DMS53 treated with DMSO at 0.1 percent for 48 hours (cell line): Measurements from ENCODE around the gene KCNK6.

Experiments used
- DNase-seq: peaks from one replicate; lab custom pipeline; 2025; ENCODE audit not compliant: unreplicated experiment; lab: John Stamatoyannopoulos, UW

The KCNK6 gene

DNA sequence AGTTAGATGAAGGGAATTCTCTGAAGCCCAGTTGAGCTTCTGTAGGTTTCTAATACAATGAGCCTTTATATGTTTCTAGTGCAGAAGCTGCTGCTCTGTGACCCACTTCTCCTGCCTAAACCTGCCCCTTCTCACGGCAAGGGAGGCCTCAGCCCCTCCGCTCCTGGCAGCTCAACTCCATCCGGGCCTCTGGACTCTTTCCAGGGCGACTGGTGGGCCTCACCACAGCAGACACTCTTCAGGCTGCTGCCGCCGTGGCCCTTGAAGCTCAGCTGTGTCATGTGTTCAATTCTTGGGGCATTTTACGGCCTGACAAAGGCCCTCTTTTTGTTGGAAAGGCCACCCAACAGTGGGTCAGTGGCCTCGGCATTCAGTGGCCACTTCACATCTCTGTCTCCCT lies 25.6 kb upstream of the KCNK6 start:
- no peak for DNase-seq

DNA sequence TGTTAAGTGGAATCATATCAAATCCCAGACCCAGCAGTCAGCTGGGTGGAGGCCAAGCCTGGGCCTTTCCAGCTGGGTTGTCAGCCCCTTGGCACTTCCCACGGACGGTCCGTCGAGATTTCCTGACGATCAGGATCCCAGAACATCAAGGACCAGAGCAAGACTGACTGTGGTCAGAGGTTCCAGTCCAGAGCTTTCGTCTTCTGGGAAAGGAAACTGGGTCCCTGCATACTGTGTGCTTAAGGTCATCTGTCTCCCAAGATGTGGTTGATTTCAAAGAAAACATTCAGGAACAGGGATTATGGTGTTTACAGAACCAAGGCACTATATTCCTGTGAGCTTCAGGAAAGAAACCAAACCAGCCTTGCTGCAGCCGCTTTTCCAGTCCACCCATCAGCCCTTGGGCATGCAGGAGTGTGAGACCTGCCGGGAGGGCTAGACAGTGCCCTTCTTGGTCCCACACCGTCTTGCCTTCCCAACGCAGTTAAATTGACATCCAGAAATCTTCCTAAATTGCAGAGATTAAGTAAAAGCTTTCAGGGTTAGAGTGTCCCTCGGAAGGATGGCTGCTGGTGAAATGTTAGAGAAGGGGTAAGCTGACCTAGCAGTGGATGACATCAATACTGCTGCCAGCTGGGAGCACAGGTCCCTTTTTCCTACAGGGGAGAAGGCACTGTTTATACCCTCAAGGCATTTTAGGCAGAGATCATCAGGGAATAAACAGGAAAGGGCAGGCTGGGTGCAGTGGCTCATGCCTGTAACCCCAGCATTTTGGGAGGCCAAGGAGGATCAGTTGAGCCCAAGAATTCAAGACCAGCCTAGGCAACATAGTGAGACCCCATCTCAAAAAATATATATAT lies 20.6 kb upstream of the KCNK6 start:
- DNase-seq, result no peak

DNA sequence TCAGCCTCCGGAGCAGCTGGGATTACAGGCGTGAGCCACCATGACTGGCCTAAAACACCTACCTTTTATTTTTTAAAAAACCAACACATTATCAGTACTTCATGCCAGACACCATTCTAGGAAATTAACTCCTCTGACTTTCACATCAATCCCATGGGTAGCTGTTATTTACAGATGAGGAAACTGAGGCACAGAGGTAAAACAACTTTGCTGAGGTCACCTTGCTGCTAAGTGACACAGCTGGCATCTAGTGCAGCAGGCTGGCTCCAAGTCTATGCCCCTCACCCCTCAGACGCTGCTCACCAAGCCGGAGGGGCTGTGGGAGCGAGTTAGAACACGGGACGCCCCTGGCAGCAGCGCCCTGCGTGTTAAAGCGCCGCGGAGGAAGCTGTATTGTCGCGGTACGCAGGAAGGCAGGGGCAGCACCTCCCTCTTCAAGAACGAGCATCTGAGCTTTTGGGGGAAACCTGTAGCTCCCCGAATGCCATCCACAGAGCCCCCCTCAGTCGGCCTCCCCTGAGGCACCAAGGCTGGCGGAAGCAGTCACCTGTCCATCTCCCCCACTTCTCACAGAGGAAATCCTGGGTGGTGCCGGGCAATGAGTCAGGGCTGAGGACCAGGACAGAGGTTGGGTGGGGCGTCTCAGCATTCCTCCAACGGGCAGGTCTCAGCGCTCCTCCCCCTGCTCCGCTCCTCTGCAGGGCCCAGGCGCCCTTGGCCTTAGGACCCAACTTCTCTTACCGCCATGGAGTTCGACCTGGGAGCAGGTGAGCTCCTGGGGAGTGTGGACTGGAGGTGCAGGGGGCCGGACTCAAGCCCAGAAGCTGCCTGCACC lies 15.9 kb upstream of the KCNK6 start, which contains the start of gene C19orf33:
TSS of gene C19orf33 (plus strand) at position 735 of the 835 bp plus-strand sequence. CDS start at position 746, 11 bp downstream.
- DNase-seq, result no peak

DNA sequence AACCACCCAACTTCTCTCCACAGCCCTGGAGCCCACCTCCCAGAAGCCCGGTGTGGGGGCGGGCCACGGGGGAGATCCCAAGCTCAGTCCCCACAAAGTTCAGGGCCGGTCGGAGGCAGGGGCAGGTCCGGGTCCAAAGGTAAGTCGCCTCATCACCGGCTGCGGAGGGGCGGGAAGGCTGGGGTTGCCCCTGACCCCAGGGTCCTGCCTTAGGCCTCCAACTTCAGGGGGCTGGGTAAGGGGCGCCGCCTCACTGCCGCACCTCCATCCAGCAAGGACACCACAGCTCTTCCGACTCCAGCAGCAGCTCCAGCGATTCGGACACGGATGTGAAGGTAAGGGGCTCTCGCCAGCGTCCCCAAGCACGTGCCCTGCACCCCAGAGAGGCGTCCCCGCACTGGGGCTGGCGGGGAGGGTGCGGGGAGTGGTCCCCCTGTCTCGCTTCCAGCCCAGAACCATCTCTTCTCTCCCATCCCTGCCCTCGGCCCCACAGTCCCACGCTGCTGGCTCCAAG lies 15.2 kb upstream of the KCNK6 start:
- DNase-seq, result no peak

DNA sequence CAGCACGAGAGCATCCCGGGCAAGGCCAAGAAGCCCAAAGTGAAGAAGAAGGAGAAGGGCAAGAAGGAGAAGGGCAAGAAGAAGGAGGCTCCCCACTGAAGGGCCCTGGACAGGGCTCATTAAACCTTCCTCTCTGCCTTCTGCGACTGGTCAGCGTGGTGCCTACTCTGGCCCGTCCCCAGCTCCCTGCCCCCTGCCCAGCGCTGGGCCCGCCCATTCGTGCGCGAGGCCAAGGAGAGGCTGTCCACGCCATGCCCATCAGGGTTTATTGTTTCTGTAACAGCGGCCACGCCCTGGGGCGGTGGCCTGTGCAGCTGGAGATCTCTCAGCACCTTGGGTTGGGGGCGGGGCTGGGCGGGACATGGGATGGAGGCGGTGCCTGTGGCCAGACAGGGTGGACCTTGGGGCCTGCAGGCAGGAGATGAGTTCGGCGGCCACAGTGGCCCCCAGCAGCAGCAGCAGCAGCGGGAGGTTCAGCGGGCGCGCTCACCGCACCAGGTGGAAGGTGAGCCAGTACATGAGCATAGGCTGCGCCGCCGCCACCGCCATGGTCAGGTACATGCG lies 14.7 kb upstream of the KCNK6 start:
- DNase-seq, result no peak

DNA sequence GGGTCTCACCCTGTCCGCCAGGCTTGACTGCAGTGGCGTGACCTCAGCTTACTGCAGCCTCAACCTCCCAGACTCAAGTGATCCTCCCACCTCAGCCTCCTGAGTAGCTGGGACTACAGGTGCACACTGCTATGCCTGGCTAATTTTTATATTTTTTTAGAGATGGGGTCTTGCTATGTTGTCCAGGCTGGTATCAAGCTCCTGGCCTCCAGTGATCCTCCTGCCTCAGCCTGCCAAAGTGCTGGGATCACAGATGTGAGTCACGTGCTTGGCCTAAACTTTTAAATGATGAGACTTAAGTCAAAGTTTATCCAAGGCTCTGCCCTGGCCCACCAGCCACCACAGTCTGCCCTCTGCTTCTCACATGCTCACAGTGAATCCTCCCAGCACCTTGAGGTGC lies 13.4 kb upstream of the KCNK6 start:
- DNase-seq, result no peak

DNA sequence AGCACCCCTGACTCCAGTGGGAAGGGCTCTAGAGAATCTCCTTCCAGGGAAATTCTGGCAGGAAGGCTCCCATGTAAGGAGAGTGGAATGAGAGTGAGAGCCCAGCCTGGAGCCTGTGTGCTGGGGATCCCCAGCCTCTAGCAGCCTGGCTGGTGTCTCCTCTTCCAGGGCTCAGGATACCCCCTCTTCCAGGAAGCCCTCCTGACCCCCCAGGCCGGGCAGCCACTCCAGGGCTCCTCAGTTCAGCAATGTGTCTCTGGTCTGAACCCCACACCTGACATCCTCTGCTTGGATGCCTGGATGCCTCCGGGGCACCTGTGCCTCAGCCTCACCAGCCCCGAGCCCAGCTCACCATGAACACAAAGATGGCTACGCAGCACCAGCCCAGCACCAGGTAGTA lies 12.6 kb upstream of the KCNK6 start:
- no peak for DNase-seq

DNA sequence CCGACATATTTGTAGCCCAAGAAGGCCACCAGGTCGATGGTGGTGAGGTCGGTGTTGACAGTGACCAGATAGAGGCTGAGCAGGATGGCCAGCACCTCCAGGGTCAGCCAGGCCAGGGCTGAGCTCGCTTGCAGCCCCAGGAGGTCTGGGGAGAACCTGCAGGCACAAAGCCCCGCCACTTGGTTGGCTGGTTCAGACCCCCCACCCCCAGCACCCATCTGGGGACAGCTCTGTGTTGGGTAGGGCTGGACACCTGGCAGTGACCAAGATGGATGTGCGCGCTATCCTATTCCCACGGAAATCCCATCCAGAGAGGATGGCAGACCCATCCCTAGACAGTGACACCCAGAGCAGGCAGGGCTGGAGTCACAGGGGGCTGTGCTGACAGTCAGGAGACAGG lies 12.0 kb upstream of the KCNK6 start:
- DNase-seq, result no peak

DNA sequence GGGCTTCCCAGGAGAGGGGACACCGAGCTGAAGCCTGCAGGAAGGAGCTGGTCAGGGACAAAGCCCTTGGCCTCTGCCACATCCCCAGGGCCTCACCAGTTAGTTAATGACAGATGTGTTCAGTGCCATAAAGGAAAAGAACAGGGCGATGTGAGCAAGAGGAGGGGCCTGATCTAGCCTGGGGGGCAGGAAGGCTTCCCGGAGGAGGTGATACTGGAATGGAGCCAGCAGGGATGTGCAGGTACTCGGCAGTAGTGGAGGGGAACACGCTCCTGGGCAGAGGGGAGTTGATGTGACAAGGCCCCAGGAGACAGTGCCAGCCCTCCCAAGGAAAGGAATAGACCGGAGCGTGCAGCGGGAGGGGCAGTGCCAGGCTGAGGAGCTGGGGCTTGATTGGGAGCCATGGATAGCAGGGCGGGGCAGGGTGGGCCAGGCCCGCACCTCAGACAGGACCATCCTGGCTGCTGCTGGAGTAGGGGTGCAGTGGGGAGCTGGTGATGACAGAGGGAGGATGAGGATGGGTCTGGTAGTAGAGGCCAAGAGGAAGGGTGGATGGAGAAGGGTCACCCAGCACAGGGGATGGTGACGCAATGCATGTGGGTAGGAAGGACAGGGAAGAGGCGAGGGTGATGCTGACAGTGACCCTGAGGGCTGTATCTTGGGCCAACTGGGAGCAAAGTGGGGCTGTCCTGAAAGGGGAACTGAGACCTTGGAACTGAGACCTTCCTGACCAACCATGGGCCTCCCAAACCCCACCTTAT lies 11.5 kb upstream of the KCNK6 start:
- DNase-seq, result no peak

DNA sequence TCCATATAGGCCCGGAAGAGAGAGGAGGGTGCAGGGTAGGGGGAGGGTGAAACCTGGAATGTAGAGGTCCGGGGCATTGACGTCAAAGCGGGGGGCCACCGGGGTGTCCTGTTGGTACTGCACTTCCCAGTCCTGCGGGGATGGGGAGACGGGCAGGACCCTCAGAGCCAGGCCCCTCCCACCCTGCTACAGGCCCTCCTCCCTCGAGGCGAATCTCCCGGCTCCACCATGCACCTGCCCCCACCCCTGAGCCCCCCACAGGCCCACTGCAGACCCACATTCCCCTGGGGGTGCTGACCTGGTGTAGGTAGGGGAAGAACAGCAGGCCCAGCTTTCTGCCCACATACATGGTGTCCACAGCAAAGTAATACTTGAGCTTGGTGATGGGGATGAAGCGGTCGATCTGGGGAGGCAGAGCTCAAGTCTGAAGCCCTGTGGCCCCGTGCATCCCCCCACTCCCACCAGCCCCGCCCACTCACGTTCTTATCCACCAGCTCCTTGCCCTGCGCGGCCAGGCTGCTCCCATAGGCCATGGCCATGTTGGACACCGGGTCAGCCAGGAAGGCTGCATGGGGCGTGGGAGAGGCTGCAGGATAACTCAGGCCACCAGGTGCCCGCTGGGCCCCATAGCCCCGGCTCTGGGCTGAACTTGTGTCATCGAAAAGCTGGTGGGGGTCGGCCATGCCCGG lies 10.6 kb upstream of the KCNK6 start:
- no peak for DNase-seq

DNA sequence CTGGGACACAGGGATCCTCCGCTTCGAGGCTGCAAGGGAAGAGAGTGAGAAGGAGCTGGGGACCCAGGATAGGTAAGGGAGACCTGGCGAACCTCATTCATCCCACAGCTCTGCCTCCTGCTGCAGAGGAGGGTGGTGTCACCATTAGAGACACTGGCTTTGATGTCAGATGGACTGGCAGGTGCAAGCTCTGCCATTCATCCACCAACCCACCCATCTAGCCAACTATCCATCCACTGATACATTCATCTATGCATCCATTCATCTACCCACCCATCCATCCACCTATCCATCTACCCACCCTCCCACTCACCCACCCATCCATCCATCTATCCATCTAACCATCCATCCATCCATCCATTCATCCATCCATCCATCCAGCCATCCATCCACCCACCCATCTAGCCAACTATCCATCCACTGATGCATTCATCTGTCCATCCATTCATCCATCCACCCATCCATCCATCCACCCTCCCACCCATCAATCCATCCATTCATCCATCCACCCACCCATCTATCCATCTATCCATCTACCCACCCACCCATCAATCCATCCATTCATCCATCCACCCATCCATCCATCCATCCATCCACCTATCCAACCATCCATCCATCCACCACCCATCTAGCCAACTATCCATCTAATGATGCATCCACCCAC lies 9.9 kb upstream of the KCNK6 start:
- no peak for DNase-seq

DNA sequence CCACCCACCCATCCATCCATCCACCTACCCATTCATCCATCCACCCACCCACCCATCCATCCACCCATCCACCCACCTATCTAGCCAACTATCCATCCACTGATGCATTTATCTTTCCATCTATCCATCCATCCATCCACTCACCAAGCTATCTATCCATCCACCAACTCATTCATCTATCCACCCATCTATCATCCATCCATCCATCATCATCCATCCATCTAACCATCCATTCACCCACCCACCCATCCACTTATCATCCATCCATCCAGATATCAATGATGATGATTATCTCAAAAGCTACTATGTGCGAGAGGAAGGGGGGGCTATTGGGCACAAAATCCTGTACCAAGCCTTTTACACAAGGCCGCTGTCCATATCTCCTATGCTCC lies 9.4 kb upstream of the KCNK6 start:
- DNase-seq, result no peak

DNA sequence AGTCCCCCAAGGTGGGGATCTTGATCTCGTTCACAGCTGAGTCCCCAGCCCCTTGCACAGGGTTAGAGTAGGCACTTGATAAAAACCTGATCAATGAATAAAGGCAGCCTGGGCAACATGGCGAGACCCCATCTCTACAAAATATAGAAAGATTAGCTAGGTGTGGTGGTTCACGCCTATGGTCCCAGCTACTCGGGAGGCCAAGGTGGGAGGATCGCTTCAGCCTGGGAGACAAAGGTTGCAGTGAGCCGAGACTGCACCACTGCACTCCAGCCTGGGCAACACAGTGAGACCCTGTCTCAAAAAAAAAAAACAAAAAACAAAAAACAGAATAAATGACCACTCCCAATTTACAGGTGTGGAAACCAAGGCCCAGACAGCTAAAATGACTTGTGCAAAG lies 8.7 kb upstream of the KCNK6 start:
- no peak for DNase-seq

DNA sequence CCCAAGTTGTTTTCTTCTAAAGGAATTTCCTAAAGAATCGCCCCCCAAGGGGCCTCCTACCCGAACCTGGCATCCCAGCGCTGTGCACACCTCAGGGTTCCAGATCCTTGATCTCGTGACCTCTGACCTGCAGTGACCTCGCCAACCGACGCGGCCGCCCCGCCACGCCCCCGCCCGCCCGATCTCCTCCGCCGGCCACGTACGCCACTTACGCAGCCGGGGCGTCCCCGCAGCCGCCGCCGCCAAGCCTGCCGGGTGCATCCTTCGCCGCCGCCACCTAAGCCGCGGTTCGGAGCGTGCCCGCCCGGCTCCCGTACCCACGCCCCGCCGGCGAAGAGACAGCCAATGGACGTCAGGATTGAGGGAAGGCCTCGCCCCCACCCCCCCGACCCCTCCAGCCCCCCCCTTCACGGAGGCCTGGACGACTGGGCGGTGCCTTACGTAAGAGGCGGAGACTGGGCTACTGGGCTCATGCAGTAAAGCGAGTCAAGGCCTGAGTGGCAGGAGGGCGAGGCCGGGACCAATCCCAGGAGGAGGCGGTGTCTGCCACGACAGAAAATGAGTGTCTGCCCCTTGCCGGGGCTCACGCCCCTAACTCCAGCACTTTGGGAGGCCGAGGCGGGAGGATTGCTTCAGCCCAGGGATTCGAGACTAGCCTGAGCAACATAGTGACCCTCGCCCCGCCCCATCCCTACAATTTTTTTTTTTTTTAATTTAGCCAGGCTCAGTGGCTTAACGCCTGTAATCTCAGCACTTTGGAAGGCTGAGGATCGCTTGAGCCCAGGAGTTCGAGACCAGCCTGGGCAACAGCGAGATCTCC lies 3.8 kb upstream of the KCNK6 start, which contains the start of gene YIF1B:
TSS of gene YIF1B (minus strand) at position 291 of the 820 bp plus-strand sequence. CDS start at position 261, 30 bp downstream.
- DNase-seq, result peak; percentile 98

DNA sequence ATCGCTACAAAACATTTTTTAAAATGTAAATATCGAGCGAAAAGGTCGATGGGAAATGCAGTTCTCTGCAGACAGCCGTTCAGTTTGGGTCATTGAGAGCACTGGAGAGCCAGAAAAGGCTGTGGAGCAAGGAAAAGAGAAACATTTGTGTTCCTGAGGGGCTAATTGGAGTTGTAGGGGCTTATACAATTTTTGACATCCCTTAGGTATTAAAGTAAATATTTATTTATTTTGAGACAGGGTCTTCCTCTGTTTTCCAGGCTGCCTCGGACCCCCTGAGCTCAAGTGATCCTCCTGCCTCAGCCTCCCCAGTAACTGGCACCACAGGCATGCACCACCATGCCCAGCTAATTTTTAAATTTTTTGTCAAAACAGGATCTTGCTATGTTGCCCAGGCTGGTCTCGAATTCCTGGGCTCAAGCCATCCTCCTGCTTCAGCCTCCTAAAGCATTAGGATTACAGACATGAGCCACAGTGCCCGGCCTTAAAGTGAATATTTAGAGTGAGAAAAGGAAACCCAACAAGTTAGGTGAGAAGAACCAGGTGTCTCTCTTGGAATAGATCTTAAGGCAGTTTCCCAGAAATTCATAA lies 3.1 kb upstream of the KCNK6 start:
- DNase-seq, result no peak

DNA sequence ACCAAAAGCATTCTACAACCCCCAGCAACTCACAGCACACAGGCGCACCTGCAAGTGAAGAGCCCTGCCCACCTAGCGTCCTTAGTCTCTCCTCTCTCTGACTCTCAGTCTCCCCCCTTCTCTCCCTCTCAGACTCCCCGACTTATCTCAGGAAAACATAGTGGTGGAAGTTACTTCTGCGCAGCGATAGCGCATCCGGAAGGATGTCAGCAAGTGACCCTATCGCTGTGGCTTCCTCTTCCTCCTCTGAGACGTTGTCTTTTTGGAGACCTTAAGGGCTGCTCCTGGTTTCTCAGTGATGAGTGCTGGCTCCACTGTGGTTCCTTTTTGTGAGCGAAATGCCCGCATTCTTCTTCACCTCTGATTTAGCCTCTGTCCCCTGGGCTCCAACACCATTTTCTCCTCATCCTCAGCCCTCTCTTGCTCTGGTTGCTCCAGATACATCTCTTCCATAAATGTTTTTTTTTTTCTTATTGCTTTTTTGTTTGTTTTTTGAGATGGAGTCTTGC lies 2.5 kb upstream of the KCNK6 start:
- DNase-seq, result no peak

DNA sequence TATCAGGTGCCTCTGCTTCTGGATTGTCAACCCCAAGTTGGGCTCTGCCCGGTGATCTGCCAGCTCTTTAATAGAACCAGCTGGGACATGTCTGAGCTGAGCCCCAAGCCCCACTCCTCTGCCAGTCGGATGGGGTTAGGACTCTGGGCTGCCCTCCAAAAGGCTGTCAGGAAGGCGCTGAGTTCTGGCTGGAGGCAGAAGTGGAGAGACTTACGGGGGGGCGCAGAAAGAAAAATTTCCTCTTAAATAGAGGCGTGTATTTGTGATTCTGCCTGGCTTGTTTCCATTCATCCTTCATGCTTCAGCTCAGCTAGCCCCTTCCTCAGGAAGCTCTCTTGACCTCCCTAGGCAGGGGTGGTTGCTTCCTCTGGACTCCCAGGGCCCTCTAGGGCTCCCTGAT lies 985 bp upstream of the KCNK6 start:
- DNase-seq, result no peak

DNA sequence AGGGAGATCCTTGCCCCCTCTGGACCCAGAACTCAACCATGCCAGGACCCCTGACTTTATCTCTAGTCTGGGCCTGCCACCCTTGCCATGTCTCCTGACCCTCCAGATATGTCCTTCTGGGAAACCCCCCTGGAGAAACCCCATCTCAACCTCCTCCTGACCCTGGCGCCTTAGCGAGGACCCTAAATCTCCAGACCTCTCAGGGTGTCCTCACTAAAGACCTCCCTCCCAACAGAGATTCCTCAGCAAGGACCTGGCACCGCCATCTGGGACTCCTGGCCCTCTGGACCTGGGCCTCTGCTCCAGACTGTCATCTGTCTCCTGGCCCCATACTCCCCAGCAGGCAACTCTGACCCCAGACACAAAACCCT lies 1.3 kb downstream of the KCNK6 start:
- no peak for DNase-seq
